ENCODE measurements around the gene DUSP7. TPM values are rescaled to one million over a fixed set of nuclear protein-coding genes. Genes with fewer than 3 reads are reported as not detected.
A peak's percentile ranks its signal among the peaks of the same experiment; 100 is the strongest.

DUSP7 gene
- total and polyA plus RNA-seq, 9 of the 15 experiments (the other 6 are each of a cell fraction or from before 2014, with no cell fraction given), result 0.45 to 15.8 (median 8.2) TPM

- Histone ChIP-seq H3K36me3 (ENCODE audit: control insufficient read depth, insufficient read depth, low read length) (peaks cover 6% of the 10 kb centered on the region), H4K20me1 (replicated peaks; ENCODE audit: control insufficient read depth, insufficient read depth, low read length) (no peaks in the 10 kb centered on the region; the same call in 1 of the 2 replicates), H3K79me2 (ENCODE audit: control insufficient read depth, insufficient read depth, low read length) (peaks cover 10% of the 10 kb centered on the region), H3K4me2 (ENCODE audit: insufficient read depth, low read length) (no peak overlapping the region), H3K27me3 (ENCODE audit: control insufficient read depth in 2 of 2, insufficient read depth in 2 of 2, low read length in 2 of 2) (no peaks in the 10 kb centered on the region), H2AFZ (ENCODE audit: low read depth, low read length) (no peak overlapping the region), H3K9me1 (ENCODE audit: control insufficient read depth, insufficient read depth, low read length) (no peaks in the 10 kb centered on the region), H3K9me3 (replicated peaks; ENCODE audit: control insufficient read depth, insufficient read depth, low read depth, low read length) (no peaks in the 10 kb centered on the region), H3K4me3 (no peak overlapping the region), H3K9ac (ENCODE audit: insufficient read depth in 1 of 2, low read depth in 2 of 2, low read length in 2 of 2) (peak overlapping the region in 1 of 2 experiments; percentile 78; a peak in 1 of 4 replicates), H3K27ac (ENCODE audit: extremely low read depth, low read depth, low read length) (no peak overlapping the region), H3K4me1 (replicated peaks in 1 of 2; ENCODE audit: control insufficient read depth in 2 of 2, insufficient read depth in 2 of 2, low read length in 2 of 2) (peaks cover 17 to 30% of the 10 kb centered on the region in 2 experiments; a peak in 4 of 5 replicates)
- BruUV-seq (replicated peaks), result no TSS peak
- peak; percentile 49 for FAIRE-seq
- ChIA-PET POLR2A (no interaction called here), CTCF (ENCODE audit: low intra/inter-chr PET ratio) (interaction anchor here (5.3 kb wide), 1 partner anchor 144 kb away, joined by 36 read pairs; no protein-coding TSS in a partner anchor)
- in situ Hi-C loops (cut with MboI), result loop anchor here (5.0 to 25.0 kb wide), 2 partner anchors 127 to 387 kb away; no protein-coding TSS in a partner anchor
- intact Hi-C loops (cut with micrococcal nuclease), result loop anchor here (5.0 kb wide), 5 partner anchors 52 to 447 kb away; partner anchors contain the start of genes GLYCTK and SEMA3G
- DNase-seq (ENCODE audit: extremely low read depth in 1 of 4, low spot score in 3 of 4), result peak; percentile 43 to 67 (median 60)
- 18% methylated on average over 2 of the region's 2 CpGs for WGBS (ENCODE audit: insufficient coverage, low coverage, missing lambda C conversion rate)
- ATAC-seq, result no peak; the same call in 2 of the 3 replicates
- TF ChIP-seq ZFP36 (IDR thresholded peaks at IDR 0.05; ENCODE audit: low read depth, low read length, partially characterized antibody), result no peak
- TF ChIP-seq TAL1 (IDR thresholded peaks at IDR 0.05), result peak; percentile 68; the same call in 1 of the 2 replicates
- TF ChIP-seq CBFA2T3 (IDR thresholded peaks at IDR 0.05), result peak; percentile 89
- TF ChIP-seq ARID1B (IDR thresholded peaks at IDR 0.05), result peak; percentile 49
- peak; percentile 80 for TF ChIP-seq CBFA2T2 (conservative IDR thresholded peaks at IDR 0.05)
- TF ChIP-seq ZNF324 (CRISPR knock-in tag; IDR thresholded peaks at IDR 0.05), result no peak
- TF ChIP-seq DPF2 (IDR thresholded peaks at IDR 0.05), result 0 out of 2 replicates have a peak, but pooled peaks have one; percentile 40
- TF ChIP-seq ZBTB11 (CRISPR knock-in tag; IDR thresholded peaks at IDR 0.05), result 0 out of 6 replicates have a peak, but pooled peaks of 1 of the 3 experiments have one; percentile 34
- TF ChIP-seq NCOA6 (IDR thresholded peaks at IDR 0.05), result no peak
- peak; percentile 63; the same call in 1 of the 2 replicates for TF ChIP-seq TEAD4 (IDR thresholded peaks at IDR 0.05; ENCODE audit: low read length)
- no peak for TF ChIP-seq TEAD4 (CRISPR knock-in tag; IDR thresholded peaks at IDR 0.05; ENCODE audit: borderline replicate concordance)
- no peak for TF ChIP-seq MYBL2 (IDR thresholded peaks at IDR 0.05; ENCODE audit: low read depth)
- no peak for TF ChIP-seq MYBL2 (CRISPR knock-in tag; IDR thresholded peaks at IDR 0.05; ENCODE audit: borderline replicate concordance)
- no peak for TF ChIP-seq RFX7 (CRISPR knock-in tag; IDR thresholded peaks at IDR 0.05)
- TF ChIP-seq NFIC (IDR thresholded peaks at IDR 0.05), result 0 out of 2 replicates have a peak, but pooled peaks have one; percentile 28
- TF ChIP-seq ZNF449 (CRISPR knock-in tag; IDR thresholded peaks at IDR 0.05), result no peak
- peak; percentile 37; the same call in 1 of the 2 replicates for TF ChIP-seq MTA2 (IDR thresholded peaks at IDR 0.05; ENCODE audit: low read depth)
- no peak for TF ChIP-seq ZNF644 (tag; IDR thresholded peaks at IDR 0.05; ENCODE audit: low read depth)
- TF ChIP-seq MAFG (tag; conservative IDR thresholded peaks at IDR 0.05), result no peak
- no peak for TF ChIP-seq ZNF436 (CRISPR knock-in tag; IDR thresholded peaks at IDR 0.05)
- no peak for TF ChIP-seq BMI1 (IDR thresholded peaks at IDR 0.05; ENCODE audit: low read length)
Measured at GRCh38 chr3:51999846-52000245, 56.5 kb downstream of the DUSP7 start.
